Kidney (tissue), 14 donors: ENCODE data around the gene MTARC1. TPM values are rescaled to one million over a fixed set of nuclear protein-coding genes. Genes with fewer than 3 reads are reported as not detected.

Source experiments
- DNase-seq, 5 donors: peaks; one replicate each; pipeline ENCODE4 v3.0.0-alpha.2; 2013 to 2020
- FAIRE-seq: peaks from 2 replicates; lab custom pipeline; 2012; peaks lifted over from hg19 to GRCh38; lab: Jason Lieb, UNC
- H3K27ac ChIP-seq, 2 donors: one replicate each; pipeline ENCODE4 v1.7.0; 2013; ENCODE audit warnings: low read depth in 2 of 2, low read length in 2 of 2, inconsistent platforms in 1 of 2
- H3K27me3 ChIP-seq: one replicate; pipeline ENCODE4 v1.7.1; 2013; ENCODE audit warnings: low read length, inconsistent platforms; ENCODE audit not compliant: control insufficient read depth, insufficient read depth
- H3K36me3 ChIP-seq, 3 donors: one replicate each; pipeline versions ENCODE4 v1.7.0 to v1.7.1; 2013; ENCODE audit warnings: low read length in 3 of 3, control low read depth in 1 of 3, inconsistent platforms in 1 of 3; ENCODE audit not compliant: insufficient read depth in 3 of 3, control insufficient read depth in 2 of 3
- H3K4me1 ChIP-seq, 3 donors: one replicate each; pipeline versions ENCODE4 v1.7.0 to v1.7.1; 2013; ENCODE audit warnings: low read length in 3 of 3, inconsistent platforms in 1 of 3, low read depth in 1 of 3; ENCODE audit not compliant: control insufficient read depth in 2 of 3, insufficient read depth in 2 of 3
- H3K4me3 ChIP-seq, 3 donors: one replicate each; pipeline versions ENCODE4 v1.7.0 to v1.8.1; 2013; ENCODE audit warnings: low read length in 3 of 3, control low read depth in 1 of 3, inconsistent platforms in 1 of 3
- H3K9ac ChIP-seq, 3 donors: one replicate each; pipeline versions ENCODE4 v1.7.0 to v1.7.1; 2013; ENCODE audit warnings: low read length in 3 of 3, control low read depth in 1 of 3, inconsistent platforms in 1 of 3
- H3K9me3 ChIP-seq, 3 donors: one replicate each; pipeline versions ENCODE4 v1.7.0 to v1.7.1; 2013; ENCODE audit warnings: low read length in 3 of 3, control low read depth in 1 of 3, inconsistent platforms in 1 of 3; ENCODE audit not compliant: control insufficient read depth in 2 of 3, insufficient read depth in 1 of 3
- intact Hi-C: fragments of 100-400 bp; cut with DNase I; formaldehyde crosslinking; loops from one replicate; pipeline ENCODE4 v1.11.1; 2022
- polyA plus RNA-seq: library from polyadenylated mRNA; stranded (reverse); fragments of 350-450 nt; fragmentation: Illumina TruSeq; extraction: RNeasy Lipid Tissue Mini Kit (QIAGEN cat#74804); gene quantifications from one replicate; pipeline ENCODE4 v1.2.3, GENCODE V29; 2014; ENCODE audit warnings: low read depth, low replicate concordance; ENCODE audit not compliant: insufficient read depth
- total RNA-seq: library from RNA; stranded (reverse); fragmentation: NEBNext Ultra II Directional; extraction: Animal tissue kit (Norgen Biotek cat#: 25700); gene quantifications from one replicate; pipeline ENCODE4 v1.2.1, GENCODE V29; 2021
- TF ChIP-seq, protein P1 (sequence below): IDR thresholded peaks from 3 replicates; pipeline ENCODE4 v1.5.1; 2012; ENCODE audit warnings: mild to moderate bottlenecking, moderate library complexity, borderline replicate concordance; ENCODE audit not compliant: insufficient read depth; ENCODE audit errors: extremely low read depth
- donor health status: control.
- donor health status: control.
- donor health status: control.
- donor health status: control.
- donor health status: control.
- donor health status: DM: yes; HTN: yes; CAD: no.
- donor health status: Normal renal cell carcinoma (clear cell type).

MTARC1 gene
- total and polyA plus RNA-seq, 2 donors from 2014 or later, result 6.8 to 11.0 TPM

DNA sequence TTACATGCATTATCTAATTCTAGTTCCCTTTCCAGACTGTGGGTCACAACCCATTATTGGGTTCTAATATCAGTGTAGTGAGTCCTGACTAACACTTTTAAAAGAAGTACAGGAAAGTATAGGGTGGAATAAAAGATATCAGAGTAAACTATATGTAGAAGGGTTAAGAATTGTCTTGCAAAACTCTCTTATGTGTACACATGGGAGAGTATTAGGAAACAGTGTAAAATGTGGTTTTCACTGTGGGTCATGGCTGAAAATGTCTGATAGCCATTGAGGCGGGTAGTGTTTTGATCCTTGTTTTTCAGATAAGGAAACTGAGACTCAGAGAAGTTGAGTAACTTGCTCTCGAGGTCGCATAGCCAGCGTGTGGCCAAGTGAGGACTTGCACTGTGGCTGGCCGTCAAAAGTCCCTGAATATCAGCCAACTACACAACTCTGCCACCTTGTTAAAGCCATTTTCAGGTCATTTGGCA, 18.5 kb upstream of the MTARC1 start:
- no peaks in the 10 kb centered on the region for H3K9me3 ChIP-seq
- H3K4me3 ChIP-seq, result no peak overlapping the region
- H3K9ac ChIP-seq, result peak overlapping the region in 1 of 3 donors; percentile 4
- H3K27me3 ChIP-seq, result no peaks in the 10 kb centered on the region
- peaks cover 0 to 17% (median 2%) of the 10 kb centered on the region in 3 donors for H3K4me1 ChIP-seq
- DNase-seq, result no peak
- intact Hi-C loops, result no loop called here
- TF ChIP-seq, protein P1, sequence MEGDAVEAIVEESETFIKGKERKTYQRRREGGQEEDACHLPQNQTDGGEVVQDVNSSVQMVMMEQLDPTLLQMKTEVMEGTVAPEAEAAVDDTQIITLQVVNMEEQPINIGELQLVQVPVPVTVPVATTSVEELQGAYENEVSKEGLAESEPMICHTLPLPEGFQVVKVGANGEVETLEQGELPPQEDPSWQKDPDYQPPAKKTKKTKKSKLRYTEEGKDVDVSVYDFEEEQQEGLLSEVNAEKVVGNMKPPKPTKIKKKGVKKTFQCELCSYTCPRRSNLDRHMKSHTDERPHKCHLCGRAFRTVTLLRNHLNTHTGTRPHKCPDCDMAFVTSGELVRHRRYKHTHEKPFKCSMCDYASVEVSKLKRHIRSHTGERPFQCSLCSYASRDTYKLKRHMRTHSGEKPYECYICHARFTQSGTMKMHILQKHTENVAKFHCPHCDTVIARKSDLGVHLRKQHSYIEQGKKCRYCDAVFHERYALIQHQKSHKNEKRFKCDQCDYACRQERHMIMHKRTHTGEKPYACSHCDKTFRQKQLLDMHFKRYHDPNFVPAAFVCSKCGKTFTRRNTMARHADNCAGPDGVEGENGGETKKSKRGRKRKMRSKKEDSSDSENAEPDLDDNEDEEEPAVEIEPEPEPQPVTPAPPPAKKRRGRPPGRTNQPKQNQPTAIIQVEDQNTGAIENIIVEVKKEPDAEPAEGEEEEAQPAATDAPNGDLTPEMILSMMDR, result no peak
- peaks cover 0 to 65% (median 20%) of the 10 kb centered on the region in 3 donors for H3K36me3 ChIP-seq
- no peak for FAIRE-seq
- peak overlapping the region; percentile 63 to 66 for H3K27ac ChIP-seq

DNA sequence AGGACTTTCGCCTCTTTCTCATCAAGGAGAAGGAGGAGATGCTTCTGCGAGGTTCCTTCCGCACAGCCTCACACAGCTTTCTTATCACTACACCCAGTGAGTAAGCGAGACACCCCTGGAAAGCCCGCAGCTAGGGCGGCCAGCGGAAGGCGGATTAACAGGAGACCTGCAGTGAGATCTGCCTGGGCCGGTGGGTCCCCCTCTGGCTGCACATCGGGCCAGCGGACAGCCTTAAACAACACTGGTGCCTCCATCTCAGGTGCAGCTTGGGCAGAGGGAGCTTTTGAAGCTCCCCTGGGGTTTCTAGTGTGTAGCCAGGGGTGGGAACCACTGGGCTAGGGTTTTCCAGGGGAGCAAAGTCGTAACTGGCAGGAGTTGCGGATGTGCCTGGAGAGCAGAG, 17.5 kb upstream of the MTARC1 start:
- no peaks in the 10 kb centered on the region for H3K9me3 ChIP-seq
- H3K4me3 ChIP-seq, result no peak overlapping the region
- FAIRE-seq, result no peak
- TF ChIP-seq, protein P1, result no peak
- H3K27me3 ChIP-seq, result no peaks in the 10 kb centered on the region
- peak overlapping the region in 1 of 2 donors; percentile 1 for H3K27ac ChIP-seq
- peaks cover 0 to 17% (median 2%) of the 10 kb centered on the region in 3 donors for H3K4me1 ChIP-seq
- no peak for DNase-seq
- peaks cover 0 to 57% (median 18%) of the 10 kb centered on the region in 3 donors for H3K36me3 ChIP-seq
- intact Hi-C loops, result no loop called here
- no peak overlapping the region for H3K9ac ChIP-seq

DNA sequence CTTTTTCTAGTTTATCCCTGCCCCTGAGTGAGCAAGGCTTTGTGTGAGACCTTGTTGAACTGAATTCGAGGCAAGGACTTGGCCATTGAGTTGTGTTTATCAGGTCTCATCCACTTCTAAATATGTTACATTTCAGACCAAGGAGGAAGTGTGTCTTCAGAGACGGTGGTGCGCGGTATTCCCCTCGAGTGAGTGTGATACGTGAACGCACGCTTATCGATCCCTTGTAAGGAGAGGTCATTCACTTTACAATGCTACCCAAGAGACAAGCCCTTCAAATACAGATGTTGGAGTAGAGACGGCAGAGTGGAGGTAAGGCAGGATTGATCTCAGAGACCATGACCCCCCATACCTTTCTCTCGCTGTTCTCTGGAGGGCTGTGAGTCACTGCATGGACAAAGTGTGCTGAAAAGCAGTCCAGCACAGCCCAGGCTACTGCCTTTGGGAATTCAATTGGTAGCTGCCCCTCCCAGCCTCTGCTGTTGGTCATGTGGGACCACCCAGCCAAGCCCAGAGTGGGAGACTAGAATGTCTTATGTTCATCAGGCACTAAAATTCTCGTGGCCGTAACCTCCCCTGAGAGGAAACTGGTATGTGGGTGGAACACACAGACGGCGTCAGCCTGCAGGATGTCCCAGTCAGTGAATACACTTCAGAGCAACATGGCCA, 16.3 kb upstream of the MTARC1 start:
- TF ChIP-seq, protein P1, result no peak
- H3K4me1 ChIP-seq, result peaks cover 0 to 17% (median 2%) of the 10 kb centered on the region in 3 donors
- H3K9me3 ChIP-seq, result no peaks in the 10 kb centered on the region
- peaks cover 0 to 46% (median 20%) of the 10 kb centered on the region in 3 donors for H3K36me3 ChIP-seq
- no peak overlapping the region for H3K4me3 ChIP-seq
- no peaks in the 10 kb centered on the region for H3K27me3 ChIP-seq
- FAIRE-seq (no peak), DNase-seq (no peak)
- no peak overlapping the region for H3K9ac ChIP-seq
- intact Hi-C loops, result no loop called here
- no peak overlapping the region for H3K27ac ChIP-seq
